ENCODE data around the gene ZNF101.
"Not testable (repeated sequence)": the region's sequence is repeated elsewhere in the genome, so short reads cannot be mapped to it uniquely, and the experiment has no call there.

ZNF101 gene

GRCh38 chr19:19689023-19689422 lies 20.4 kb downstream of the ZNF101 start:
- not testable (repeated sequence) for DNase-seq (ENCODE audit: low read depth, low spot score); H3K4me3 ChIP-seq (ENCODE audit: low read length)

- DNase-seq (ENCODE audit: low read depth, low spot score) = no peak
- H3K4me3 ChIP-seq (ENCODE audit: low read length) = no peak overlapping the region
Observed at GRCh38 chr19:19691683-19692082, 23.0 kb downstream of the ZNF101 start.

- no peak for DNase-seq (ENCODE audit: low read depth, low spot score)
- H3K4me3 ChIP-seq (ENCODE audit: low read length) = no peak overlapping the region
Observed at GRCh38 chr19:19696386-19696785, 27.7 kb downstream of the ZNF101 start.

- DNase-seq (ENCODE audit: low read depth, low spot score) = no peak
- no peak overlapping the region for H3K4me3 ChIP-seq (ENCODE audit: low read length)
Observed at GRCh38 chr19:19697589-19697988, 28.9 kb downstream of the ZNF101 start.

- DNase-seq (ENCODE audit: low read depth, low spot score); H3K4me3 ChIP-seq (ENCODE audit: low read length): not testable (repeated sequence)
Observed at GRCh38 chr19:19700493-19700892, 31.9 kb downstream of the ZNF101 start.

GRCh38 chr19:19704836-19705235 lies 36.2 kb downstream of the ZNF101 start:
- H3K4me3 ChIP-seq (ENCODE audit: low read length) = no peak overlapping the region
- no peak for DNase-seq (ENCODE audit: low read depth, low spot score)

- H3K4me3 ChIP-seq (ENCODE audit: low read length) = no peak overlapping the region
- DNase-seq (ENCODE audit: low read depth, low spot score) = no peak
Observed at GRCh38 chr19:19710506-19710905, 41.9 kb downstream of the ZNF101 start.

GRCh38 chr19:19711306-19711933 lies 42.8 kb downstream of the ZNF101 start:
- DNase-seq (ENCODE audit: low read depth, low spot score) = no peak
- no peak overlapping the region for H3K4me3 ChIP-seq (ENCODE audit: low read length)

GRCh38 chr19:19711934-19712828 lies 43.5 kb downstream of the ZNF101 start:
- no peak overlapping the region for H3K4me3 ChIP-seq (ENCODE audit: low read length)
- no peak for DNase-seq (ENCODE audit: low read depth, low spot score)

- DNase-seq (ENCODE audit: low read depth, low spot score) = no peak
Observed at GRCh38 chr19:19719798-19720197, 51.2 kb downstream of the ZNF101 start.

GRCh38 chr19:19721896-19722295 lies 53.3 kb downstream of the ZNF101 start:
- no peak for DNase-seq (ENCODE audit: low read depth, low spot score)
- H3K4me3 ChIP-seq (ENCODE audit: low read length) = no peak overlapping the region

More at GRCh38 chr19:19719798-19720197, 51.2 kb downstream of the ZNF101 start:
- no peak overlapping the region for H3K4me3 ChIP-seq (ENCODE audit: low read length)

- peak within 1 kb of the TSS; percentile 95 for H3K4me3 ChIP-seq (ENCODE audit: low read length)
- DNase-seq (ENCODE audit: low read depth, low spot score) = peak; percentile 92
Observed at GRCh38 chr19:19732579-19733501, 64.2 kb downstream of the ZNF101 start, which contains the start of gene ZNF14. ZNF14 (minus strand) TSS chr19:19733112; CDS start chr19:19732958, 154 bp downstream.

All from Jurkat, Clone E6-1 (cell line).